Endometrium (tissue), 2 donors: Measurements from ENCODE around the gene CNOT6.
"Not testable (repeated sequence)": the region's sequence is repeated elsewhere in the genome, so short reads cannot be mapped to it uniquely, and the experiment has no call there.

Experiments used
- FAIRE-seq: peaks from 2 replicates; lab custom pipeline; 2012; peaks lifted over from hg19 to GRCh38; lab: Jason Lieb, UNC
- donor health status: control.
- donor health status: control.

Gene CNOT6

GRCh38 chr5:180521101-180521500, 26.9 kb downstream of the CNOT6 start:
- no peak for FAIRE-seq

DNA sequence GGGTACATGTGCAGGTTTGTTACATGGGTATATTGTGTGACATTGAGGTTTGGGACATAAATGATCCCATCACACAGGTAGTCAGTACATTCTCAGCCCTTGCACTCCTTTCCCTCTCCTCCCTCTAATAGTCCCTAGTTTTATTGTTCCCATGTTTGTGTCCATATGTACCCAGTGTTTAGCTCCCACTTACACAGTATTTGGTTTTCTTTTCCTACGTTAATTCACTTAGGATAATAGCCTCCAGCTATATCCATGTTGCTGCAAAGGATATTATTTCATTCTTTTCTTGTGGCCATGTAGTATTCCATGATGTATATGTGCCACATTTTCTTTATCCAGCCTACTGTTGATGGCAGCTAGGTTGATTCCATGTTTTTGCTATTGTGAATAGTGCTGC, 27.4 kb downstream of the CNOT6 start:
- FAIRE-seq: no peak

DNA sequence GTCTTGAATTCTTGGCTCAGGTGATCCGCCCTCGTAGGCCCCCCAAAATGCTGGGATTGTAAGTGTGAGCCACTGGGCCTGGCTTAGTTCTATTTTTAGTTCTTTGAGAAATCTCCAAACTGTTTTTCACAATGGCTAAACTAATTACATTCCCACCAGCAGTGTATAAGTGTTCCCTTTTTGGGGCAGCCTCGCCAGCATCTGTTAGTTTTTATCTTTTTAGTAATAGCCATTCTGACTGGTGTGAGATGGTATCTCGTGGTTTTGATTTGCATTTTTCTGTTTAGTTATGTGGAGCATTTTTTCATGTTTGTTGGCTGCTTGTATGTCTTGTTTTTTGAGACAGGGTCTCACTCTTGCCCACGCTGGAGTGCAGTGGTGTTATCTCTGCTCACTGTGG, 28.2 kb downstream of the CNOT6 start:
- FAIRE-seq: no peak

DNA sequence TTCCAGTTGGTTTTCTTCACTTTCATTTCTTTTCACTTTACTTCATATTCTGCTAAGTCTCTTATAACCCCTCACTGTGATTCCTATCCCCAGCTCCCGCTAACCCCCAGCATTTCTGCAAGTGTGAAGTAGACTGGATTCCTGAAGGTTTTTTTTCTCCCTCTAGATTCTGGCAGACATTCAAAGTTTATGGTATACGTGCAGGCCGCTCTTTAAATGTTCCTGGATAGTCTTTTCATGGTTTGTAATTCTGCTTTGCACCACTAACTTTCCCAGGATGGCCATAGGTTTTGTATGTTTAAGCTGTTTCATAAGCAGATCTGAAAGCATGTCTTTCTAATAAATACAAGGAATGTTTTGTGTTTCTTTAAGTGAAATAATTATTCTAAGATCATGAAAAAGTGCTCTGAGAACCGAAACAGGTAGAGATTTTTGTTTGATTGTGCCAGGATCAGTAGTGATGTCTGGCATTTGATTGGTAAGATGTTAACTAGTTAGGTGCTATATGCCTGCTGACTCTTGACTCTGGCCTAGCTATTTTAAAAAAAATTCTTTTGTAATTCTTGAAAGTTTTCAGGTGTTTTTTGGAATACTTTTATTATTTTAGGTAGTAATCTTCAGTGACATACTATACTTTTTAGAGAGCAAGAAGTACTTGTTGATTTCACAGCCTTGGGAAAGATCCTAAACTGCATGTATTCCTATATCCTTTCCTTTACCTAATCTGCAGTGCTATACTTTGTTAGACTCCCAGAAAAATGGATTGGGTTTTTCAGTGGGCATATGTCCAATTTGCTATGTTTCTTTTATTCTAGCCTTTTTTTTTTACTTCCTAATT, 29.7 kb downstream of the CNOT6 start:
- no peak for FAIRE-seq

DNA sequence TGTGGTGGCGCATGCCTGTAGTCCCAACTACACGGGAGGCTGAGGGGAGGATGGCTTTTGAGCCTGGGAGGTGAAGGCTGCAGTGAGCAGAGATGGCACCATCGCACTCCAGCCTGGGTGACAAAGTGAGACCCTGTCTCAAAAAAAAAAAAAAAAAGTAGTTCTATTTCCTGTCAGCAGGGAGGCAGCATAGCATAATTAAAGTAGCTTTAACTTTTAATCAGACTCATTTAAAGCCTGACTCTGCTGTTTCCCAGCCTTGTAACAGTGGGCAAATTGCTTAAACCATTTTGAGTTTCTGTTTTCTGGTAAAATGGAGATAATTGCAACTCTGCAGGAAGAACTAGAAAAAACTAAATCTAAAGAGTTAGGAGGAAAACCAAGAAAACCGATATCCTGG, 31.2 kb downstream of the CNOT6 start:
- no peak for FAIRE-seq

DNA sequence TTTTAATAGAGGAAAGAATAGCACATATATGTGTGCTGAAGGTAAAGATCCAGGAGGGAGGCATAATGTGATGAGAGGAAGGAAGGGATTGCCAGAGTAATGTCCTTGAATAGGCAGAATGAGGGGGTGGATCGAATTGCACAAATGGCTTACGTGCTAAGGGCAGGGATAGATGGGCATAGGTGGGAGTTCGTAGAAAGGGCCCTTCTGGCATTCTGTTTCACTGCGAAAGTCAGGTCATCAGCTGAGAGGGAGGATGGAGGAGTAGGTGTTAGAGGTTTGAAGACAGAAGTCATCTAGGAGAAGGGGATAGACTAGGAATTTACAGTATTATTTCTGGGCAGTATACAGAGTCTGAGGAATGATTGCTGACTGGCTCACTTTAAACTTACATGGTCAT, 32.1 kb downstream of the CNOT6 start:
- FAIRE-seq: no peak

GRCh38 chr5:180527659-180528058, 33.5 kb downstream of the CNOT6 start:
- no peak for FAIRE-seq

- FAIRE-seq: not testable (repeated sequence)
Measured at GRCh38 chr5:180531036-180531585, 36.9 kb downstream of the CNOT6 start.

GRCh38 chr5:180532268-180532667, 38.1 kb downstream of the CNOT6 start:
- FAIRE-seq: no peak

GRCh38 chr5:180533845-180534244, 39.7 kb downstream of the CNOT6 start:
- no peak for FAIRE-seq

DNA sequence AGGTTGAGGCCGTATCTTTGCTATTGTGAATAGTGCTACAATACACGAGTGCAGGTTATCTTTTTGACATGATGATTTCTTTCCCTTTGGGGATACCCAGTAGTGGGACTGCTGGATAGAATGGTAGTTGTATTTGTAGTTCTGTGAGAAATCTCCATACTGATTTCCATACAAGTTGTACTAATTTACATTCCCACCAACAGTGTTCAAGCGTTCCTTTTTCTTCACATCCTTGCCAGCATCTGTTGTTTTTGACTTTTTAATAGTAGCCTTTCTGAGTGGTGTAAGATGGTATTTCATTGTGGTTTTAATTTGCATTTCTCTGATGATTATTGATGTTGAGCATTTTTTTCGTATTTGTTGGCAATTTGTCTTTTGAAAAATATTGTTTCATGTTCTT, 41.4 kb downstream of the CNOT6 start:
- no peak for FAIRE-seq

DNA sequence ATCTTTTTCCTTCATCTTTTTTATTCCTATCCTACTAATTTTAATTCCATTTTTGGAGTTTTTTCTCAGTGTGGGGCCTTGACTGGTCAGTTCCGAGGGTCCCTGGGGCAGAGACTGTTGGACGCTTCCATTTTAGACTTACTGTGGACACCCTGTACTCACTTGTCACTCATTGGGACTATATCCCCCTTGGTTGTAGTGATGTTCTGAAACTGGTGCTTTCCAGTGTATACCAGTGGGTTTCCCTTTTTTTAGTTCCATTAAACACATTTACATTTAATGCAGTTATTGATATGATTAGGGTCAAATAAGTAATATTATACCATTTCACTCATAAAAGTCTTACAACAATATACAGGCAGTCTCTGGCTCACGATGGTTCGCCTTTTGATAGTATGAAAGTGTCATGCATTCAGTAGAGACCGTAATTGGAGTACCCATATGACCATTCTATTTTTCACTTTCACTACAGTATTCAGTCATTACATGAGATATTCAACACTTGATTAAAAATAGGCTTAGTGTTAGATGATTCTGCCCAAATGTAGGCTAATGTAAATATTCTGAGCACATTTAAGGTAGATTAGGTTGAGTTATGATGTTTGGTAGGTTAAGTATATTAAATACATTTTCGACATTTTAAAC, 46.0 kb downstream of the CNOT6 start:
- FAIRE-seq: no peak

DNA sequence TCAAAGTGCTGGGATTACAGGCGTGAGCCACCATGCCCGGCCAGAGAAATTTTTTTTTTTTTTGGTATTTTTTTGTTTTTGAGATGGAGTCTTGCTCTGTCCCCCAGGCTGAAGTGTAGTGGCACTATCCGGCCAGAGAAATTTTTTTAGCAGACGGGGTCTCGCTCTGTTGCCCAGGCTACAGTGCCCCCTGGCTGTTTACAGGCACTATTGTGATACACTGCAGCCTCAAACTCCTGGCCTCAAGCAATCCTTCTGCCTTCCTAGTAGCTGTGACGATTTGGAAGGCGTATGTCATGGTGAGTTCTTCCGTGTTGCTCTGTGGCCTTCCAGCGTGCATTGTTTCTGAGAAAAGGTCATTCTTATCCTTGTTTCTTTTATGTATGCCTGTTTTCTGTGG, 47.5 kb downstream of the CNOT6 start:
- no peak for FAIRE-seq

GRCh38 chr5:180545248-180545647, 51.1 kb downstream of the CNOT6 start:
- no peak for FAIRE-seq

DNA sequence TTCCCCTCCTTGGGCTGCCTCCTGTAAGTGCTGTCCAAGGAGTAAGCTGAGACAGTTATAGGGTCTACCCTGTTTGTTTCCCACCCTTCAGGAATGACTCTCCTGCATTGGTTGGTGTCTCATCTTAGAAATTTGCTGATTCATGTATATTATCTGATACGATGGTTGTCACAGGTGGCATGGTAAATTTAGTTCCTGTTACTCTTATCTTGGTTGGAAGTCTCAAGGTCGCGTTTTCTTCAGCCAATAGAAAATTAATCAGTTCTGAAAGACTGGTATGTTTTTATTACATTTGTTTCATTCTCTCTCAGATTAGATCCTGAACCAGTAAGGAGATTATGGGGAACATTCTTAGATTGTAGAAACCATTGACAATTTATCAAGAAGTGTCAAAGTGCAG, 54.4 kb downstream of the CNOT6 start:
- no peak for FAIRE-seq

DNA sequence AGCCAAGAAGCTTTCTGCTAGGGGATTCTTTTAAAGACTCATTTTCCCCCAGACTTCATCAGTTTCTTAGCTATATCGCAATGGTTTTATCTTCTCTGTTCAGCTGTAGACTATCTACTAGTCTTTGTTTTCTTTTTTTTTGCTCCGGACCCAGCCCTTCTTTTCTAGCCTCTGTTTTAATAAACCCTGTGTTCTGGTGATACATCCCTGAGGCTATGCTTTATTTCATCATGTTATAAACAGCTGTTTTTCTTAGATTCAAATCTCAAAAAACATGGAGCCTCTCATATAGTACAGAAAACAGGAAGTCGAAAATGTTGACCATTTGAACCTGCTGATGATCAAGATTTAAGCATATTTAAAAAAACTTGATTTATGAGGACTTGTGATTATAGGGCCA, 59.4 kb downstream of the CNOT6 start:
- FAIRE-seq: no peak

- FAIRE-seq: no peak
Measured at GRCh38 chr5:180555168-180555921, 61.2 kb downstream of the CNOT6 start.

- no peak for FAIRE-seq
Measured at GRCh38 chr5:180557217-180557809, 63.1 kb downstream of the CNOT6 start.

- FAIRE-seq: no peak
Measured at GRCh38 chr5:180558232-180558631, 64.1 kb downstream of the CNOT6 start.

- no peak for FAIRE-seq
Measured at GRCh38 chr5:180563994-180564393, 69.8 kb downstream of the CNOT6 start.

- FAIRE-seq: no peak
Measured at GRCh38 chr5:180568914-180569313, 74.7 kb downstream of the CNOT6 start.

GRCh38 chr5:180575571-180575970, 81.4 kb downstream of the CNOT6 start:
- FAIRE-seq: no peak
